MM.1S (cell line): ENCODE measurements around the gene CAMKK1.
A peak's percentile ranks its signal among the peaks of the same experiment; 100 is the strongest.

Experiments used
- DNase-seq: peaks from one replicate; pipeline ENCODE4 v3.0.0-alpha.2; 2015
- H2AFZ ChIP-seq: fragments of 300-600 bp; sonication (generic); 2 replicates; pipeline ENCODE4 v1.6.0; 2016; ENCODE audit warnings: antibody characterized with exemption, low read length
- H3F3A ChIP-seq: fragments of 300-600 bp; sonication (generic); 2 replicates; pipeline ENCODE4 v1.6.1; 2016; ENCODE audit warnings: mild to moderate bottlenecking, antibody characterized with exemption, low read length, moderate library complexity, mixed read lengths; ENCODE audit not compliant: insufficient read depth
- H3K27ac ChIP-seq: fragments of 300-600 bp; sonication (generic); 2 replicates; pipeline ENCODE4 v1.5.1; 2016; ENCODE audit warnings: mild to moderate bottlenecking, low read length
- H3K27me3 ChIP-seq: fragments of 300-600 bp; sonication (generic); replicated peaks from 2 replicates; pipeline ENCODE4 v1.6.0; 2016; ENCODE audit warnings: low read length; ENCODE audit not compliant: insufficient read depth
- H3K36me3 ChIP-seq: fragments of 300-600 bp; sonication (generic); replicated peaks from 2 replicates; pipeline ENCODE4 v1.6.1; 2016; ENCODE audit warnings: mild to moderate bottlenecking, low read length, mixed read lengths; ENCODE audit not compliant: insufficient read depth
- H3K4me1 ChIP-seq: fragments of 300-600 bp; sonication (generic); 2 replicates; pipeline ENCODE4 v1.6.1; 2016; ENCODE audit warnings: low read length, mixed read lengths
- H3K4me2 ChIP-seq: fragments of 300-600 bp; sonication (generic); 2 replicates; pipeline ENCODE4 v1.6.0; 2016; ENCODE audit warnings: low read depth, low read length
- H3K4me3 ChIP-seq: fragments of 300-600 bp; sonication (generic); 2 replicates; pipeline ENCODE4 v1.5.1; 2016; ENCODE audit warnings: low read length, mixed read lengths
- H3K79me2 ChIP-seq: fragments of 300-600 bp; sonication (generic); 2 replicates; pipeline ENCODE4 v1.6.1; 2016; ENCODE audit warnings: mixed run types, low read length, mixed read lengths
- H3K9ac ChIP-seq: fragments of 300-600 bp; sonication (generic); 2 replicates; pipeline ENCODE4 v1.6.1; 2016; ENCODE audit warnings: low read length, mixed read lengths
- H3K9me2 ChIP-seq: fragments of 300-600 bp; sonication (generic); replicated peaks from 2 replicates; pipeline ENCODE4 v1.6.1; 2016; ENCODE audit warnings: mild to moderate bottlenecking, low read length, mixed read lengths; ENCODE audit not compliant: insufficient read depth
- H3K9me3 ChIP-seq: fragments of 300-600 bp; sonication (generic); replicated peaks from 2 replicates; pipeline ENCODE4 v1.6.1; 2016; ENCODE audit warnings: mild to moderate bottlenecking, low read length, mixed read lengths; ENCODE audit not compliant: insufficient read depth
- H4K20me1 ChIP-seq: fragments of 300-600 bp; sonication (generic); 2 replicates; pipeline ENCODE4 v1.6.1; 2016; ENCODE audit warnings: mild to moderate bottlenecking, low read length, moderate library complexity, mixed read lengths; ENCODE audit not compliant: insufficient read depth
- CTCF ChIP-seq: fragments of 300-600 bp; sonication (generic); IDR thresholded peaks from 2 replicates; pipeline ENCODE4 v1.5.1; 2016; ENCODE audit warnings: antibody characterized with exemption, low read length, mixed read lengths
- EZH2 ChIP-seq: fragments of 300-600 bp; sonication (generic); optimal IDR thresholded peaks from 2 replicates; pipeline ENCODE3; 2017; ENCODE audit warnings: low read depth, mild to moderate bottlenecking, antibody characterized with exemption, low read length, mixed read lengths
- EZH2phosphoT487 ChIP-seq: fragments of 300-600 bp; sonication (generic); IDR thresholded peaks from 2 replicates; pipeline ENCODE4 v1.6.1; 2018; ENCODE audit warnings: antibody characterized with exemption, low read length

Gene CAMKK1

DNA sequence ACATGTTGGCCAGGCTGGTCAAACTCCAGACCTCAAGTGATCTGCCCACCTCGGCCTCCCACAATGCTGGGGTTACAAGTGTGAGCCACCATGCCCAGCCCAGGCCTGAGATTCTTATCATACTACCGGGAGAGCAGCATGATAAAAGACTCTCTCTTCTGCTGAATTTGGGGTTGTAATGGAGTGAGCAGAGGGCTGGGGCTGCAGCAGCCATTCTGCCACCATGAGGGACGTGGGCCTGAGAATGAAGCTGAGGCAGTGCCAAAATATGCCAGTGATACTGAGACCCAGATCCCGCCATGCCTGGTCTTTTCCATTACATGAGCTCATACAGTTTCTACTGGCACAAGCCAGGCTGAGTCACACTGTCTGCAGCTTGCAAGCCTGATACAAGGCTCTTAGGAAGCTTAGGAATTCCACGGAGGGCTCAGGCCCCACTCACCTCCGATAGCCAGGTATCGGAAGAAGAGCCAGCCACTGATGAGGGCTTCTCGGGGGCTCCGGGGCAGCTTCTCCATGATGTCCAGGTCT, 43.0 kb upstream of the CAMKK1 start:
- Histone ChIP-seq H3K36me3 (peaks cover 9% of the 10 kb centered on the region; the same call in 1 of the 2 replicates), H3K27ac (no peak overlapping the region), H2AFZ (no peak overlapping the region), H3K27me3 (no peaks in the 10 kb centered on the region), H3F3A (no peaks in the 10 kb centered on the region; the same call in 1 of the 2 replicates), H3K79me2 (no peaks in the 10 kb centered on the region), H3K4me3 (no peak overlapping the region), H3K9ac (no peak overlapping the region), H3K4me1 (no peaks in the 10 kb centered on the region), H3K9me3 (no peaks in the 10 kb centered on the region), H4K20me1 (no peaks in the 10 kb centered on the region), H3K9me2 (no peaks in the 10 kb centered on the region), H3K4me2 (no peak overlapping the region)
- TF ChIP-seq CTCF: no peak
- TF ChIP-seq EZH2phosphoT487: no peak
- no peak for TF ChIP-seq EZH2
- no peak for DNase-seq

- H3K9me3 ChIP-seq: no peaks in the 10 kb centered on the region
- peaks cover 7% of the 10 kb centered on the region; the same call in 1 of the 2 replicates for H3K36me3 ChIP-seq
These were observed 42.3 kb upstream of the CAMKK1 start for GRCh38 chr17:3935140-3935542.

DNA sequence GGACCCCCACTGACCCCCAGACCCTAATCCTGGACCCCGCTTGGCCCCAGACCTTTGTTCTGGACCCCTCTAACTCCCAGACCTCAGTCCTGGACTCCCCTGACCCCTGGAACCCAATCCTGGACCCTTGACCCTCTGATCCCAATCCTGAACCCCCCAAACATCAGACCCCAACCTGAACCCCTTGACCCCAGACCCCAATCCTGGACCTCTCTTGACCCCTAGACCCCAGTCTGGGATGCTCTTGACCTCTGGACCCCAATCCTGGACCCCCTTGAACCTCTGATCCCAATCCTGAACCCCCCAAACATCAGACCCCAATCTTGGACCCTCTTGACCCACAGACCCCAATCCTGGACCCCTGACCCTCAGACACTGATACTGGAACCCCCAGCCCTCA, 36.9 kb upstream of the CAMKK1 start:
- no peaks in the 10 kb centered on the region for H3K9me3 ChIP-seq
- no peak overlapping the region for H3K4me3 ChIP-seq
- no peaks in the 10 kb centered on the region for H3K79me2 ChIP-seq
- peaks cover 2% of the 10 kb centered on the region; the same call in 1 of the 2 replicates for H3F3A ChIP-seq
- H3K9ac ChIP-seq: no peak overlapping the region
- no peaks in the 10 kb centered on the region; the same call in 1 of the 2 replicates for H3K36me3 ChIP-seq
- no peaks in the 10 kb centered on the region for H3K4me1 ChIP-seq
- no peak overlapping the region for H2AFZ ChIP-seq
- no peak overlapping the region for H3K4me2 ChIP-seq
- H3K27me3 ChIP-seq: no peaks in the 10 kb centered on the region
- no peak overlapping the region for H3K27ac ChIP-seq
- H3K9me2 ChIP-seq: no peaks in the 10 kb centered on the region
- H4K20me1 ChIP-seq: no peaks in the 10 kb centered on the region
- TF ChIP-seq EZH2phosphoT487: no peak
- TF ChIP-seq EZH2: no peak
- TF ChIP-seq CTCF: no peak
- no peak for DNase-seq

More at GRCh38 chr17:3935140-3935542, 42.3 kb upstream of the CAMKK1 start:
- no peak overlapping the region for H3K9ac ChIP-seq
- H3K27me3 ChIP-seq: no peaks in the 10 kb centered on the region
- H3K4me2 ChIP-seq: no peak overlapping the region
- no peak for TF ChIP-seq EZH2
- TF ChIP-seq EZH2phosphoT487: no peak
- TF ChIP-seq CTCF: peak; percentile 12
- no peaks in the 10 kb centered on the region; the same call in 1 of the 2 replicates for H3F3A ChIP-seq
- H2AFZ ChIP-seq: no peak overlapping the region
- no peaks in the 10 kb centered on the region for H4K20me1 ChIP-seq
- H3K4me1 ChIP-seq: no peaks in the 10 kb centered on the region
- no peak overlapping the region for H3K4me3 ChIP-seq
- DNase-seq: no peak
- no peaks in the 10 kb centered on the region for H3K9me2 ChIP-seq
- H3K79me2 ChIP-seq: no peaks in the 10 kb centered on the region
- no peak overlapping the region for H3K27ac ChIP-seq
